IMR-90 (cell line): Measurements from ENCODE around the gene PALM. TPM values are rescaled to one million over a fixed set of nuclear protein-coding genes. Genes with fewer than 3 reads are reported as not detected.

Experiments used
- ATAC-seq: fragments of 200-7000 bp; cut with Tn5 transposase; 2 replicates; pipeline ENCODE4 v1.9.1; 2020; ENCODE audit warnings: low read depth, mild to moderate bottlenecking, moderate library complexity
- BruUV-seq: library from RNA; stranded (reverse); fragments of 400-500 nt; replicated peaks from 2 replicates; lab custom pipeline; 2021; lab: Mats Ljungman, UMichigan
- CTCF ChIA-PET: fragments of 300-600 bp; formaldehyde crosslinking; extraction: SDS; loops from one replicate; lab custom pipeline; 2021; ENCODE audit warnings: antibody characterized with exemption; lab: Yijun Ruan, JAX
- POLR2A ChIA-PET: fragments of 300-600 bp; sonication (Branson Sonifier 250); formaldehyde crosslinking; loops from one replicate; lab custom pipeline; 2022; ENCODE audit warnings: antibody characterized with exemption; ENCODE audit not compliant: unreplicated experiment; lab: Charles Lee
- DNase-seq: peaks from one replicate; pipeline ENCODE4 v3.0.0; 2013
- H2AFZ ChIP-seq: replicated peaks from 2 replicates; pipeline ENCODE3; 2013; ENCODE audit warnings: low read length, mild to moderate bottlenecking; ENCODE audit not compliant: poor library complexity
- H2AK5ac ChIP-seq: 2 replicates; pipeline ENCODE4 v1.6.1; 2013; ENCODE audit warnings: low read depth, low read length, inconsistent platforms
- H2AK9ac ChIP-seq: replicated peaks from 2 replicates; pipeline ENCODE3; 2013; ENCODE audit warnings: mild to moderate bottlenecking, low read depth, low read length, moderate library complexity; ENCODE audit not compliant: poor library complexity
- H2BK120ac ChIP-seq: 2 replicates; pipeline ENCODE4 v1.6.1; 2013; ENCODE audit warnings: low read depth, low read length, inconsistent platforms
- H2BK15ac ChIP-seq: 3 replicates; pipeline ENCODE4 v1.6.1; 2013; ENCODE audit warnings: low read depth, low read length, inconsistent platforms
- H2BK20ac ChIP-seq: 2 replicates; pipeline ENCODE4 v1.6.1; 2013; ENCODE audit warnings: low read depth, mild to moderate bottlenecking, inconsistent platforms, low read length, moderate library complexity
- H2BK5ac ChIP-seq: 2 replicates; pipeline ENCODE4 v1.6.1; 2013; ENCODE audit warnings: mild to moderate bottlenecking, low read depth, low read length, inconsistent platforms; ENCODE audit not compliant: poor library complexity, severe bottlenecking
- H3K14ac ChIP-seq: replicated peaks from 2 replicates; pipeline ENCODE4 v1.6.1; 2013; ENCODE audit warnings: low read depth, low read length, inconsistent platforms
- H3K18ac ChIP-seq: 2 replicates; pipeline ENCODE4 v1.6.1; 2013; ENCODE audit warnings: low read depth, low read length, control low read depth
- H3K23ac ChIP-seq: 2 replicates; pipeline ENCODE4 v1.6.1; 2013; ENCODE audit warnings: low read depth, low read length, inconsistent platforms
- H3K27ac ChIP-seq: 2 replicates; pipeline ENCODE4 v1.5.1; 2013; ENCODE audit warnings: mild to moderate bottlenecking, control low read depth, low read length; ENCODE audit not compliant: insufficient read depth
- H3K27me3 ChIP-seq: 2 replicates; pipeline ENCODE4 v1.6.1; 2013; ENCODE audit warnings: low read length; ENCODE audit not compliant: control insufficient read depth, insufficient read depth
- H3K36me3 ChIP-seq: 2 replicates; pipeline ENCODE4 v1.6.1; 2013; ENCODE audit warnings: low read length, mixed read lengths; ENCODE audit not compliant: control insufficient read depth, insufficient read depth
- H3K4ac ChIP-seq: 2 replicates; pipeline ENCODE4 v1.6.1; 2013; ENCODE audit warnings: low read depth, low read length, inconsistent platforms
- H3K4me1 ChIP-seq: 2 replicates; pipeline ENCODE4 v1.6.1; 2013; ENCODE audit warnings: low read length, mixed read lengths; ENCODE audit not compliant: control insufficient read depth, insufficient read depth
- H3K4me2 ChIP-seq: 2 replicates; pipeline ENCODE4 v1.6.1; 2013; ENCODE audit warnings: low read depth, mild to moderate bottlenecking, control low read depth, low read length, moderate library complexity
- H3K4me3 ChIP-seq: 2 replicates; pipeline ENCODE4 v1.5.1; 2013; ENCODE audit warnings: low read depth, mild to moderate bottlenecking, control low read depth, low read length, moderate library complexity; ENCODE audit not compliant: insufficient read depth
- H3K56ac ChIP-seq: 2 replicates; pipeline ENCODE4 v1.6.1; 2013; ENCODE audit warnings: low read length, inconsistent platforms; ENCODE audit not compliant: insufficient read depth; ENCODE audit errors: extremely low read depth
- H3K79me1 ChIP-seq, 2 experiments: 2 replicates each; pipeline ENCODE4 v1.6.1; 2013; ENCODE audit warnings: low read length in 2 of 2, inconsistent platforms in 1 of 2, low read depth in 1 of 2
- H3K9ac ChIP-seq: 2 replicates; pipeline ENCODE4 v1.6.1; 2013; ENCODE audit warnings: low read depth, low read length, control low read depth
- H3K9me1 ChIP-seq: 2 replicates; pipeline ENCODE4 v1.6.1; 2013; ENCODE audit warnings: low read length, inconsistent platforms; ENCODE audit not compliant: insufficient read depth
- H3K9me3 ChIP-seq: 2 replicates; pipeline ENCODE4 v1.6.1; 2013; ENCODE audit warnings: low read length; ENCODE audit not compliant: control insufficient read depth, insufficient read depth
- H4K20me1 ChIP-seq: 2 replicates; pipeline ENCODE4 v1.6.1; 2013; ENCODE audit warnings: low read length, inconsistent platforms; ENCODE audit not compliant: insufficient read depth
- H4K5ac ChIP-seq: 2 replicates; pipeline ENCODE4 v1.6.1; 2013; ENCODE audit warnings: mild to moderate bottlenecking, low read depth, low read length, control low read depth
- H4K8ac ChIP-seq, 2 experiments: 2 replicates each; pipeline ENCODE4 v1.6.1; 2013; ENCODE audit warnings: low read depth in 2 of 2, low read length in 2 of 2, control low read depth in 1 of 2, inconsistent platforms in 1 of 2
- H4K91ac ChIP-seq: 2 replicates; pipeline ENCODE4 v1.6.1; 2013; ENCODE audit warnings: low read depth, low read length, inconsistent platforms; ENCODE audit not compliant: insufficient read depth
- BHLHE40 ChIP-seq: fragments of 150-350 bp; IDR thresholded peaks from 2 replicates; pipeline ENCODE4 v1.6.1; 2016; ENCODE audit warnings: mild to moderate bottlenecking, low read depth, low read length
- CHD1 ChIP-seq: IDR thresholded peaks from 2 replicates; pipeline ENCODE4 v1.6.1; 2012; ENCODE audit warnings: low read depth, low read length, improper control_type of control experiment
- MAZ ChIP-seq: IDR thresholded peaks from 2 replicates; pipeline ENCODE4 v1.6.1; 2012; ENCODE audit warnings: low read depth, mild to moderate bottlenecking, low read length, improper control_type of control experiment, moderate library complexity, borderline replicate concordance
- POLR2A ChIP-seq: IDR thresholded peaks from 2 replicates; pipeline ENCODE4 v1.6.1; 2012; ENCODE audit warnings: mild to moderate bottlenecking, low read depth, low read length
- SMC3 ChIP-seq: fragments of 150-350 bp; IDR thresholded peaks from 2 replicates; pipeline ENCODE4 v1.6.1; 2016; ENCODE audit warnings: low read depth, mild to moderate bottlenecking, antibody characterized with exemption, low read length, moderate library complexity
- WGBS, 2 experiments: methylation state at CpG; one replicate each; pipeline versions ENCODE4 v1.1.5 to v1.1.7; 2013; ENCODE audit warnings: missing lambda C conversion rate in 2 of 2; ENCODE audit not compliant: insufficient read length in 1 of 2; ENCODE audit errors: extremely low coverage in 2 of 2; 5-methylcytosine and 5-hydroxymethylcytosine counted together
- dilution Hi-C: fragments of 300-500 bp; cut with HindIII; formaldehyde crosslinking; loops from one replicate; pipeline ENCODE4 v1.14.3; 2018; ENCODE audit warnings: low sequenced_read_pairs; ENCODE audit not compliant: unreplicated experiment
- in situ Hi-C: fragments of 300-500 bp; cut with MboI; formaldehyde crosslinking; loops from 3 replicates; pipeline ENCODE4 v1.14.3; 2019; ENCODE audit warnings: low sequenced_read_pairs, inconsistent platforms, mixed read lengths
- intact Hi-C: fragments of 100-400 bp; cut with micrococcal nuclease; formaldehyde crosslinking; loops from 2 replicates; pipeline ENCODE4 v1.10.0; 2022
- polyA plus RNA-seq, 3 experiments: library from polyadenylated mRNA; depleted of rRNA; stranded (reverse); fragments of >200 nt; gene quantifications; 2 replicates each; pipeline ENCODE4 v1.2.3, GENCODE V29; 2012; ENCODE audit warnings: low replicate concordance in 1 of 3
- total RNA-seq: library from RNA; depleted of rRNA; stranded (reverse); fragments of >200 nt; gene quantifications from 2 replicates; pipeline ENCODE4 v1.2.3, GENCODE V29; 2012

The PALM gene
- total and polyA plus RNA-seq, 2 of the 4 experiments (the other 2 are of a cell fraction) = 2.2 to 7.4 TPM

DNA sequence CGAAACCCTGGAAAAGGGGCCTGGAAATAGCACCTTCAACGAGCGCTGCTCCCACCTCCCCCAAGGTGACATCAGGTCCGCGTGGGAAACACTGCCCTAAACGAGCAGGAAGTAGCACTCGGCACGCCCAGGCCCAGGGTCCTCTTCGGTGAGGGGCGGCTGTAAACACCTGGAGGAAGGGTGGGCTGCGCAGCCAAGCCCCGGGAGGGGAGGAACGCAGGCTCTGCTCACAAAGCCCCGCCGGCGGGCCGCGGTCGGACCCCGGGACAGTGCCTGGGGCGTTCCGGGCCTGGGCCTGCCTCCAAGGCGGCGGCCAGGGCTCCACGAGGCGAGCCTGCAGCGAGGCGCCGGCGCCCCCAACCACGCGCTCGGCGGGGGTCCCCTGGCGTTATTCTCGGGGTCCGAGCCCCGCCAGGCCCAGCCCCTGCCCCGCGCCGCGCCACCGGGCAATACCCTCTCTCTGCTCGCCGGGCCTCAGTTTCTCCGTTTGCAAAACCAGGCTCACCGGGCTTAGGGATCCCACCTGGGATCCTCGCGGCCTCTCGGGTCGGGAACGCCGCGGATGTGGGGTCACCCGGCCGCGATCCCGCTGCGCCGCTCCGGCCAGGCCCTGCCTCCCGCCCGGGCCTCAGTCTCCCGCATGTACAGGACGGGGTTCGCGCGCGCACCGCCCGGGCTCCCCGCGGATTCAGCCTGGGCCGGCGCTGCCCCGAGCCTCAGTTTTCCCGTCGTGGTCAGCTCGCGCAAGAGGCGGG, 46.4 kb upstream of the PALM start:
- BruUV-seq = no TSS peak
- DNase-seq (peak; percentile 38), ATAC-seq (peak; percentile 11)
- peaks cover 7% of the 10 kb centered on the region; the same call in 1 of the 2 replicates for H3K36me3 ChIP-seq
- no peaks in the 10 kb centered on the region for H3K9me3 ChIP-seq
- WGBS, 2 experiments = 0% methylated on average over 46 of the region's 81 CpGs; no CpG with 5 or more reads in 1 of the 2 experiments
- CTCF ChIA-PET = no interaction called here
- POLR2A ChIA-PET = no interaction called here
- no peak overlapping the region for H2BK20ac ChIP-seq
- peak overlapping the region; percentile 92 for H2AFZ ChIP-seq
- peak overlapping the region; percentile 83 for H3K4ac ChIP-seq
- TF ChIP-seq BHLHE40 (no peak), POLR2A (0 out of 2 replicates have a peak, but pooled peaks have one; percentile 12), SMC3 (no peak), MAZ (0 out of 2 replicates have a peak, but pooled peaks have one; percentile 30), CHD1 (0 out of 2 replicates have a peak, but pooled peaks have one; percentile 48)
- H4K8ac ChIP-seq = peak overlapping the region in 1 of 2 experiments; percentile 74; a peak in 3 of 4 replicates
- peaks cover 14% of the 10 kb centered on the region for H3K4me1 ChIP-seq
- peak overlapping the region; percentile 48; the same call in 1 of the 2 replicates for H3K56ac ChIP-seq
- H3K27ac ChIP-seq = peak overlapping the region; percentile 75
- H3K9ac ChIP-seq = peak overlapping the region; percentile 91
- no peak overlapping the region for H2BK15ac ChIP-seq
- H3K79me1 ChIP-seq = peaks cover 0 to 35% of the 10 kb centered on the region in 2 experiments; a peak in 2 of 4 replicates
- H2AK5ac ChIP-seq = peak overlapping the region; percentile 32; the same call in 1 of the 2 replicates
- H4K91ac ChIP-seq = no peak overlapping the region; the same call in 1 of the 2 replicates
- H2BK120ac ChIP-seq = no peak overlapping the region
- dilution Hi-C loops (no loop called here), intact Hi-C loops (loop anchor here (2.0 to 10.0 kb wide), 4 partner anchors 30 to 250 kb away; partner anchors contain the start of genes POLRMT and R3HDM4), in situ Hi-C loops (no loop called here)
- H3K23ac ChIP-seq = 0 out of 2 replicates have a peak overlapping the region, but pooled peaks have one; percentile 2
- H3K14ac ChIP-seq = 0 out of 2 replicates have a peak overlapping the region, but pooled peaks have one; percentile 62
- no peaks in the 10 kb centered on the region for H3K27me3 ChIP-seq
- peak overlapping the region; percentile 95 for H3K4me2 ChIP-seq
- H3K4me3 ChIP-seq = peak overlapping the region; percentile 87
- H3K18ac ChIP-seq = no peak overlapping the region
- H4K5ac ChIP-seq = no peak overlapping the region
- H2BK5ac ChIP-seq = peak overlapping the region; percentile 82
- peaks cover 49% of the 10 kb centered on the region for H4K20me1 ChIP-seq
- no peaks in the 10 kb centered on the region for H3K9me1 ChIP-seq
- H2AK9ac ChIP-seq = peak overlapping the region; percentile 95
